Ovary (tissue), 9 donors: Measurements from ENCODE around the gene CATSPERB. TPM values are rescaled to one million over a fixed set of nuclear protein-coding genes. Genes with fewer than 3 reads are reported as not detected.
"Not testable (repeated sequence)": the region's sequence is repeated elsewhere in the genome, so short reads cannot be mapped to it uniquely, and the experiment has no call there.

ENCODE experiments used
- DNase-seq, 5 donors: peaks; one replicate each; pipeline ENCODE4 v3.0.0-alpha.2; 2019 to 2020
- H3K27ac ChIP-seq, 2 donors: fragments of 200-600 bp; one replicate each; pipeline versions ENCODE4 v1.5.1 to v1.8.0; 2019 to 2022
- H3K27me3 ChIP-seq: fragments of 200-600 bp; one replicate; pipeline ENCODE4 v1.8.0; 2022
- H3K36me3 ChIP-seq: fragments of 200-600 bp; sonication (generic); one replicate; pipeline ENCODE4 v1.5.1; 2019
- H3K4me1 ChIP-seq: one replicate; pipeline ENCODE4 v1.8.1; 2013; ENCODE audit warnings: mild to moderate bottlenecking, moderate library complexity; ENCODE audit not compliant: insufficient read depth
- H3K4me3 ChIP-seq: fragments of 200-600 bp; sonication (generic); one replicate; pipeline ENCODE4 v1.5.1; 2017
- H3K9me3 ChIP-seq, 2 donors: fragments of 200-600 bp in 1 of 2; sonication (generic) in 1 of 2; one replicate each; pipeline versions ENCODE4 v1.5.1 to v1.8.1; 2013 to 2019; ENCODE audit warnings: mild to moderate bottlenecking in 1 of 2, moderate library complexity in 1 of 2
- EP300 ChIP-seq: sonication (generic); formaldehyde crosslinking; IDR thresholded peaks from one replicate; pipeline ENCODE4 v1.6.1; 2017; ENCODE audit warnings: antibody characterized with exemption
- POLR2A ChIP-seq: fragments of 450-650 bp; IDR thresholded peaks from one replicate; pipeline ENCODE4 v1.6.1; 2017; ENCODE audit warnings: antibody characterized with exemption, mild to moderate bottlenecking, moderate library complexity
- WGBS, 3 donors: extraction: QIAGEN DNeasy Blood & Tissue Kit in 1 of 3; methylation state at CpG; one replicate each; pipeline versions ENCODE4 v1.1.5 to v1.1.7; 2013 to 2017; 5-methylcytosine and 5-hydroxymethylcytosine counted together
- intact Hi-C, 4 donors: fragments of 100-400 bp; cut with DNase I; formaldehyde crosslinking; loops; one replicate each; pipeline versions ENCODE4 v1.11.0 to v1.15.1; 2022 to 2023
- polyA plus RNA-seq, 2 donors: library from polyadenylated mRNA; stranded (reverse); fragments of 200-250 nt in 1 of 2; fragments of 350-450 nt in 1 of 2; fragmentation: Illumina TruSeq in 1 of 2; extraction: RNeasy Lipid Tissue Mini Kit (QIAGEN cat#74804) in 1 of 2; gene quantifications; one replicate each; pipeline ENCODE4 v1.2.3, GENCODE V29; 2013 to 2014
- total RNA-seq, 7 donors: library from RNA; depleted of rRNA in 2 of 7; stranded (reverse); fragments of >200 nt in 2 of 7; fragmentation: NEBNext Ultra II Directional in 3 of 7; extraction: Animal tissue kit (Norgen Biotek cat#: 25700) in 3 of 7; gene quantifications; one replicate each; pipeline versions ENCODE4 v1.1.0 to v1.2.4, GENCODE V29; 2016 to 2023
- TF ChIP-seq, protein P1 (sequence below), 3 donors: fragments of 450-650 bp in 2 of 3; fragments of 200-600 bp in 1 of 3; IDR thresholded peaks; one replicate each; pipeline versions ENCODE4 v1.5.1 to v1.8.0; 2016 to 2022; ENCODE audit warnings: antibody characterized with exemption in 3 of 3, mild to moderate bottlenecking in 1 of 3
- donor health status: DM: no; HTN: no; CAD: no; lungs with moderate emphysema.
- donor health status: DM: no; HTN: no; CAD: no.
- donor health status: Bipolar disorder and iron deficiency.
- donor health status: DM: yes; HTN: yes; CAD: no.
- donor health status: DM: no; HTN: no; CAD: no.
- donor health status: DM: yes; HTN: yes; CAD: no.

The CATSPERB gene
- total and polyA plus RNA-seq, 9 donors: 0.07 to 2.5 (median 0.46) TPM; not detected in 1

DNA sequence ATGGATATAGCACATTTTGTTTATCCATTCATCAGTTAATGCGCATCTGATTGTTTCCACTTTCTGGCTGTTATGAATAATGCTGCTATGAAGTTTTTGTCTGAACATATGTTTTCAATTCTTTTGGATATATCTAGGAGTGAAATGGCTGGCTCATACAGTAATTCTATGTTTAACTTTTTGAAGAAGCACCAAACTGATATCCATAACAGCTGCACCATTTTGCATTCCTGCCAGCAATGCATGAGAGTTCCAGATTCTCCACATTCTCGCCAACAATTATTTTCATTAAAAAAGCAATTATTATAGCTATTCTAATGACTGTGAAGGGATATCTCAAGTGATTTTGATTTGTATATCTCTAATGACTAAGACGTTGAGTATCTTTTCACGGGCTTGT lies 131.9 kb downstream of the CATSPERB start:
- H3K27ac ChIP-seq: no peak overlapping the region
- no peaks in the 10 kb centered on the region for H3K27me3 ChIP-seq
- H3K4me1 ChIP-seq: no peaks in the 10 kb centered on the region
- no peaks in the 10 kb centered on the region for H3K36me3 ChIP-seq
- TF ChIP-seq POLR2A: no peak
- no peak for TF ChIP-seq EP300
- TF ChIP-seq, protein P1, sequence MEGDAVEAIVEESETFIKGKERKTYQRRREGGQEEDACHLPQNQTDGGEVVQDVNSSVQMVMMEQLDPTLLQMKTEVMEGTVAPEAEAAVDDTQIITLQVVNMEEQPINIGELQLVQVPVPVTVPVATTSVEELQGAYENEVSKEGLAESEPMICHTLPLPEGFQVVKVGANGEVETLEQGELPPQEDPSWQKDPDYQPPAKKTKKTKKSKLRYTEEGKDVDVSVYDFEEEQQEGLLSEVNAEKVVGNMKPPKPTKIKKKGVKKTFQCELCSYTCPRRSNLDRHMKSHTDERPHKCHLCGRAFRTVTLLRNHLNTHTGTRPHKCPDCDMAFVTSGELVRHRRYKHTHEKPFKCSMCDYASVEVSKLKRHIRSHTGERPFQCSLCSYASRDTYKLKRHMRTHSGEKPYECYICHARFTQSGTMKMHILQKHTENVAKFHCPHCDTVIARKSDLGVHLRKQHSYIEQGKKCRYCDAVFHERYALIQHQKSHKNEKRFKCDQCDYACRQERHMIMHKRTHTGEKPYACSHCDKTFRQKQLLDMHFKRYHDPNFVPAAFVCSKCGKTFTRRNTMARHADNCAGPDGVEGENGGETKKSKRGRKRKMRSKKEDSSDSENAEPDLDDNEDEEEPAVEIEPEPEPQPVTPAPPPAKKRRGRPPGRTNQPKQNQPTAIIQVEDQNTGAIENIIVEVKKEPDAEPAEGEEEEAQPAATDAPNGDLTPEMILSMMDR (IDR thresholded peaks at IDR 0.05): no peak
- intact Hi-C loops: no loop called here
- no peak overlapping the region for H3K4me3 ChIP-seq
- no peak for DNase-seq
- H3K9me3 ChIP-seq: no peaks in the 10 kb centered on the region
- 13 to 20% (median 13%) methylated on average over 4 of the region's 4 CpGs for WGBS, 3 donors

DNA sequence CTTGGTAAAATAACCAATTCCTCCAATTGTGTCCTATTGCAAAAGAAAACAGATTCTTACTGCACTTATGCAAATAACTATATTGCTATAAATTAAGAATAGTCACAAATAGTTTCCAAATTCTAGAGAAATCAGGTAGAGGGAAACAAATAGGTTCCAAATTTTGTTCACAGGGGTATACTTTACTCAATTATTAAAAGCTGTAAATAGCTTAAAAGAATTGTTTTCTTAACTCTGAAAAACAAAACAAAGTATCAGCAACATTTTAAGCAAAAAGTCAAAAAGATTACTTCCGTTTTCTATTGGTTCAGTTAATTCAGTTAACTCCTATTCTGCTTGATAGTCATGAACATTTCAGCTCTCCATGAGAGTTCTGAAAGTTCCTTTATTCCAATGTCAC lies 136.2 kb downstream of the CATSPERB start:
- Histone ChIP-seq H3K4me1 (no peaks in the 10 kb centered on the region), H3K9me3 (no peaks in the 10 kb centered on the region), H3K36me3 (no peaks in the 10 kb centered on the region), H3K27me3 (no peaks in the 10 kb centered on the region), H3K4me3 (no peak overlapping the region), H3K27ac (no peak overlapping the region)
- TF ChIP-seq POLR2A: no peak
- 69 to 84% (median 75%) methylated on average over 1 of the region's 1 CpG for WGBS, 3 donors
- intact Hi-C loops: no loop called here
- DNase-seq: no peak

DNA sequence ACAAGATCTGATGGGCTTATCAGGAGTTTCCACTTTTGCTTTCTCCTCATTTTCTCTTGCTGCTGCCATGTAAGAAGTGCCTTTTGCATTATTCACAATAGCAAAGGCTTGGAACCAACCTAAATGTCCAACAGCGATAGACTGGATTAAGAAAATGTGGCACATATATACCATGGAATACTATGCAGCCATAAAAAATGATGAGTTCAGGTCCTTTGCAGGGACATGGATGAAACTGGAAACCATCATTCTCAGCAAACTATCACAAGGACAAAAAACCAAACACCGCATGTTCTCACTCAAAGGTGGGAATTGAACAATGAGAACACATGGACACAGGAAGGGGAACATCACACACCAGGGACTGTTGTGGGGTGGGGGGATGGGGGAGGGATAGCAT lies 137.9 kb downstream of the CATSPERB start:
- DNase-seq, H3K4me1 ChIP-seq, H3K36me3 ChIP-seq, intact Hi-C loops, H3K9me3 ChIP-seq, H3K27ac ChIP-seq, H3K27me3 ChIP-seq, H3K4me3 ChIP-seq: not testable (repeated sequence)
- WGBS, 3 donors: 94 to 98% (median 95%) methylated on average over 2 of the region's 2 CpGs

DNA sequence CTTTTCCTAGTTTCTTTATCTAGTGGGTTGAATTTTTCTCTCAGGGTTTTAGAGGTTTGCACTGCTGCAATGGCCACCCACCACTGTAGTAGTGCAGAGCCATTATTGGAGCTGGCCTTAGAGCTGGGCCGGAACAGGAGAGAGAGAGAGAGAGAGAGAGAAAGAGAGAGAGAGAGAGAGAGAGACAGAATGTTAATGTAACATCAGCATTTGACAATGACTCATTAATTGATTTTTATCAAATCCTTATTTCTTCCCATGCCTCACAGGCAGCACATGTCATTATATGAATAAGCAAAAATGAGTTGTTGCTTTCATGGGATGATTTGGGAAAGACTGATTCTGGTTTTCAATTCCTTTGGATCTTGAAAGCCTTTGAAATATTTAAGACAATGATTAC lies 145.5 kb downstream of the CATSPERB start:
- no peak for TF ChIP-seq EP300
- TF ChIP-seq, protein P1 (IDR thresholded peaks at IDR 0.05): no peak
- no peak for TF ChIP-seq POLR2A
- intact Hi-C loops: no loop called here
- Histone ChIP-seq H3K4me3 (no peak overlapping the region), H3K9me3 (peaks cover 0 to 4% of the 10 kb centered on the region in 2 donors), H3K36me3 (no peaks in the 10 kb centered on the region), H3K27ac (no peak overlapping the region), H3K4me1 (no peaks in the 10 kb centered on the region), H3K27me3 (no peaks in the 10 kb centered on the region)
- DNase-seq: no peak
- 75 to 85% (median 81%) methylated on average over 1 of the region's 1 CpG for WGBS, 3 donors

DNA sequence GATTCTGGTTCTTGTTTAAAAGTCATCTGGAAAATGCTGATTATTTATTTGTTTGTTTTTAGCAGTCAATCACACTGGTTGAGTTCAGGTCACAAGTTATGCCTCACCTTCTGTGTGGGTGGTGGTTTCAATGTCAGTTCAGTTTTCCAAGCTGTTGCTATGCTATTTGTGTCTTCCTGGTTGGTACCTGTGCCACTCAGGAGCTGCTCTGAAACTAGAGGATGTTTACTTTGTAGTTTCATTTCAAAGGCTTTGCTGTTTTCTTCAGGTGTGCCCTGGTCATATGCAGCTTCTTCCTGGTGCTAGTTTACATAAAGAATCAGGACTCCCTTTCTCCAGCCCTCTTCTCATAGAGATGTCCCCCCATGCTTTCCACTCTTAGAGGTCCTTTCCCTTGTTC lies 146.0 kb downstream of the CATSPERB start:
- Histone ChIP-seq H3K36me3 (no peaks in the 10 kb centered on the region), H3K27me3 (no peaks in the 10 kb centered on the region), H3K27ac (no peak overlapping the region), H3K4me3 (no peak overlapping the region), H3K4me1 (no peaks in the 10 kb centered on the region), H3K9me3 (peaks cover 0 to 4% of the 10 kb centered on the region in 2 donors)
- intact Hi-C loops: no loop called here
- TF ChIP-seq POLR2A: no peak
- TF ChIP-seq, protein P1 (IDR thresholded peaks at IDR 0.05): no peak
- no peak for TF ChIP-seq EP300
- DNase-seq: no peak

DNA sequence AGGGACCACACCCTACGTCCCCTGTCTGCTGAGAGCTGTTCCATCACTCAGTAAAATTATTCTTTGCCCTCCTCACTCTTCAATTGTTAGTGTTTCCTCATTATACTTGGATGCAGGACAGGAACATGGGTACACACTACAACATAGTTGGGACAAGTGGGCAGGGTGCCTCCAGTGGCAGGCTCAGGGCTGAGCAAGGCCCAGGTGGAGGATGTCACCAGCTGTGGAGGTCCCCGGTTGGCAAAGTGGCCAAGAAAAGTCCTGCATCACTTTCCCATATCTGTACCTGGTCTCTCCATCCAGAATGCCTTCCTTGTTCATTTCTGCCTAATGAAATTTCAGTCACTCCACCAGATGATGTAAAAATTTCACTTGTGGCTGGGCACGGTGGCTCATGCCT lies 149.1 kb downstream of the CATSPERB start:
- no peaks in the 10 kb centered on the region for H3K36me3 ChIP-seq
- 75 to 86% (median 79%) methylated on average over 3 of the region's 3 CpGs for WGBS, 3 donors
- H3K27ac ChIP-seq: no peak overlapping the region
- no peaks in the 10 kb centered on the region for H3K27me3 ChIP-seq
- H3K9me3 ChIP-seq: peaks cover 0 to 7% of the 10 kb centered on the region in 2 donors
- H3K4me3 ChIP-seq: no peak overlapping the region
- DNase-seq: no peak
- no peaks in the 10 kb centered on the region for H3K4me1 ChIP-seq
- TF ChIP-seq, protein P1 (IDR thresholded peaks at IDR 0.05): no peak
- TF ChIP-seq EP300 (no peak), POLR2A (no peak)
- intact Hi-C loops: no loop called here
